GM23248 (cell line): ENCODE measurements around the gene ITGA8.

ENCODE experiments used
- EZH2 ChIP-seq: fragments of 200-600 bp; sonication (generic); IDR thresholded peaks from 2 replicates; pipeline ENCODE4 v1.6.1; 2018; ENCODE audit warnings: antibody characterized with exemption, mild to moderate bottlenecking; ENCODE audit not compliant: insufficient read depth, poor library complexity, severe bottlenecking
- EZH2phosphoT487 ChIP-seq: fragments of 200-600 bp; sonication (generic); IDR thresholded peaks from 2 replicates; pipeline ENCODE4 v1.6.1; 2018; ENCODE audit warnings: antibody characterized with exemption, moderate library complexity, mild to moderate bottlenecking, low read depth; ENCODE audit not compliant: insufficient read depth

- TF ChIP-seq EZH2 = no peak
- TF ChIP-seq EZH2phosphoT487 = no peak
Observed at GRCh38 chr10:15661574-15661973, 58.1 kb downstream of the ITGA8 start.
